Thyroid gland (tissue), 4 donors: ENCODE measurements around the gene COL23A1. TPM values are rescaled to one million over a fixed set of nuclear protein-coding genes. Genes with fewer than 3 reads are reported as not detected.
A peak's percentile ranks its signal among the peaks of the same experiment; 100 is the strongest.

Experiments
- DNase-seq, 2 donors: peaks; one replicate each; pipeline ENCODE4 v3.0.0-alpha.2; 2019
- H3K27ac ChIP-seq, 3 donors: fragments of 200-600 bp; sonication (generic); 1 replicate in 2 of 3; 2 replicates in 1 of 3; pipeline ENCODE4 v1.5.1; 2016 to 2019; ENCODE audit warnings: mild to moderate bottlenecking in 1 of 3, moderate library complexity in 1 of 3
- H3K27me3 ChIP-seq: fragments of 200-600 bp; sonication (generic); one replicate; pipeline ENCODE4 v1.5.1; 2019
- H3K36me3 ChIP-seq, 2 donors: fragments of 200-600 bp; sonication (generic); one replicate each; pipeline ENCODE4 v1.5.1; 2016 to 2019
- H3K4me1 ChIP-seq, 2 donors: fragments of 200-600 bp; sonication (generic); one replicate each; pipeline ENCODE4 v1.5.1; 2017 to 2019
- H3K4me3 ChIP-seq, 3 donors: fragments of 200-600 bp; sonication (generic); replicated peaks in 1 of 3; 1 replicate in 2 of 3; 2 replicates in 1 of 3; pipeline ENCODE4 v1.5.1; 2016; ENCODE audit warnings: mild to moderate bottlenecking in 1 of 3
- H3K9me3 ChIP-seq: fragments of 200-600 bp; sonication (generic); one replicate; pipeline ENCODE4 v1.5.1; 2017
- CTCF ChIP-seq, 6 experiments: fragments of 200-600 bp in 3 of 6; fragments of 450-650 bp in 3 of 6; sonication (generic) in 3 of 6; IDR thresholded peaks; one replicate each; pipeline ENCODE4 v1.5.1; 2016 to 2019; ENCODE audit warnings: antibody characterized with exemption in 6 of 6, mild to moderate bottlenecking in 2 of 6, inconsistent platforms in 1 of 6, moderate library complexity in 1 of 6
- POLR2A ChIP-seq, 2 donors: fragments of 450-650 bp; IDR thresholded peaks; one replicate each; pipeline ENCODE4 v1.6.1; 2017; ENCODE audit warnings: antibody characterized with exemption in 2 of 2, mild to moderate bottlenecking in 2 of 2, moderate library complexity in 1 of 2
- WGBS, 2 donors: methylation state at CpG; one replicate each; pipeline ENCODE4 v1.1.5; 2017; 5-methylcytosine and 5-hydroxymethylcytosine counted together
- intact Hi-C: fragments of 100-400 bp; cut with DNase I; formaldehyde crosslinking; loops from one replicate; pipeline ENCODE4 v1.15.1; 2023
- total RNA-seq, 4 donors: library from RNA; depleted of rRNA; stranded (reverse); fragments of >200 nt; gene quantifications; one replicate each; pipeline ENCODE4 v1.2.3, GENCODE V29; 2016

Gene COL23A1
- total RNA-seq, 4 donors from 2014 or later, result 76.6 to 108 (median 95.7) TPM

- no peak overlapping the region for H3K4me3 ChIP-seq
Observed at GRCh38 chr5:178326374-178326715, 263.8 kb downstream of the COL23A1 start.

GRCh38 chr5:178325679-178326373 is 264.4 kb downstream of the COL23A1 start:
- no peaks in the 10 kb centered on the region for H3K27me3 ChIP-seq
- H3K4me3 ChIP-seq, result no peak overlapping the region
- WGBS, 2 donors, result 49% methylated on average over 20 of the region's 20 CpGs
- DNase-seq, result peak; percentile 65 to 80
- H3K4me1 ChIP-seq, result peaks cover 44 to 54% of the 10 kb centered on the region in 2 donors
- no peaks in the 10 kb centered on the region for H3K36me3 ChIP-seq
- H3K9me3 ChIP-seq, result no peaks in the 10 kb centered on the region
- H3K27ac ChIP-seq, result peak overlapping the region; percentile 90 to 96 (median 95)
- TF ChIP-seq POLR2A (IDR thresholded peaks at IDR 0.05) (peak in 1 of 2 donors; percentile 36), CTCF (IDR thresholded peaks at IDR 0.05) (no peak)
- intact Hi-C loops, result loop anchor here (5.0 kb wide), 1 partner anchor 39 kb away; no protein-coding TSS in a partner anchor

More at GRCh38 chr5:178326374-178326715, 263.8 kb downstream of the COL23A1 start:
- no peak for TF ChIP-seq POLR2A (IDR thresholded peaks at IDR 0.05)
- H3K9me3 ChIP-seq, result no peaks in the 10 kb centered on the region
- peak; percentile 65 to 77 for DNase-seq
- 20 to 22% methylated on average over 7 of the region's 7 CpGs for WGBS, 2 donors
- no peaks in the 10 kb centered on the region for H3K36me3 ChIP-seq
- intact Hi-C loops, result loop anchor here (5.0 kb wide), 1 partner anchor 39 kb away; no protein-coding TSS in a partner anchor
- no peaks in the 10 kb centered on the region for H3K27me3 ChIP-seq
- H3K27ac ChIP-seq, result peak overlapping the region; percentile 90 to 96 (median 95)
- H3K4me1 ChIP-seq, result peaks cover 49 to 58% of the 10 kb centered on the region in 2 donors

GRCh38 chr5:178325311-178325678 is 264.9 kb downstream of the COL23A1 start:
- peak overlapping the region; percentile 90 to 96 (median 95) for H3K27ac ChIP-seq
- 92 to 95% methylated on average over 6 of the region's 6 CpGs for WGBS, 2 donors
- no peak overlapping the region for H3K4me3 ChIP-seq
- no peak for TF ChIP-seq CTCF (IDR thresholded peaks at IDR 0.05)
- TF ChIP-seq POLR2A (IDR thresholded peaks at IDR 0.05), result no peak
- peaks cover 44 to 54% of the 10 kb centered on the region in 2 donors for H3K4me1 ChIP-seq
- H3K27me3 ChIP-seq, result no peaks in the 10 kb centered on the region
- intact Hi-C loops, result loop anchor here (5.0 kb wide), 1 partner anchor 38 kb away; no protein-coding TSS in a partner anchor
- DNase-seq, result no peak
- no peaks in the 10 kb centered on the region for H3K9me3 ChIP-seq
- no peaks in the 10 kb centered on the region for H3K36me3 ChIP-seq

GRCh38 chr5:178324481-178325310 is 265.5 kb downstream of the COL23A1 start:
- Histone ChIP-seq H3K27me3 (no peaks in the 10 kb centered on the region), H3K9me3 (no peaks in the 10 kb centered on the region), H3K27ac (peak overlapping the region; percentile 90 to 96 (median 95)), H3K4me1 (peaks cover 46 to 56% of the 10 kb centered on the region in 2 donors), H3K36me3 (no peaks in the 10 kb centered on the region), H3K4me3 (no peak overlapping the region)
- no peak for TF ChIP-seq CTCF (IDR thresholded peaks at IDR 0.05)
- peak in 1 of 2 donors; percentile 42 for TF ChIP-seq POLR2A (IDR thresholded peaks at IDR 0.05)
- WGBS, 2 donors, result 46 to 68% methylated on average over 25 to 30 of the region's 31 CpGs
- intact Hi-C loops, result loop anchor here (5.0 kb wide), 1 partner anchor 37 kb away; no protein-coding TSS in a partner anchor
- peak; percentile 88 to 90 for DNase-seq

GRCh38 chr5:178323961-178324360 is 266.2 kb downstream of the COL23A1 start:
- intact Hi-C loops, result no loop called here
- H3K27me3 ChIP-seq, result no peaks in the 10 kb centered on the region

More at GRCh38 chr5:178323961-178324360, 266.2 kb downstream of the COL23A1 start:
- DNase-seq, result no peak
- Histone ChIP-seq H3K27ac (peak overlapping the region; percentile 90 to 96 (median 95)), H3K36me3 (no peaks in the 10 kb centered on the region), H3K4me3 (no peak overlapping the region), H3K9me3 (no peaks in the 10 kb centered on the region), H3K4me1 (peaks cover 51 to 59% of the 10 kb centered on the region in 2 donors)
- TF ChIP-seq CTCF (IDR thresholded peaks at IDR 0.05) (no peak), POLR2A (IDR thresholded peaks at IDR 0.05) (no peak)
- WGBS, 2 donors, result 45 to 57% methylated on average over 7 of the region's 7 CpGs
